Osteoblast (primary cell): ENCODE measurements around the gene BIN1. TPM values are rescaled to one million over a fixed set of nuclear protein-coding genes. Genes with fewer than 3 reads are reported as not detected.

Source experiments
- DNase-seq: peaks from one replicate; pipeline ENCODE4 v3.0.0; 2011; ENCODE audit warnings: low spot score, mixed read lengths; ENCODE audit not compliant: insufficient read length; ENCODE audit errors: missing footprints
- H2AFZ ChIP-seq: 2 replicates; pipeline ENCODE4 v1.6.0; 2011; ENCODE audit warnings: mild to moderate bottlenecking, low read length
- H3K27ac ChIP-seq: 2 replicates; pipeline ENCODE4 v1.5.1; 2011; ENCODE audit warnings: mild to moderate bottlenecking, low read depth, low read length, moderate library complexity
- H3K27me3 ChIP-seq: 2 replicates; pipeline ENCODE4 v1.6.0; 2012; ENCODE audit warnings: mild to moderate bottlenecking, control low read depth, inconsistent platforms, low read length, moderate library complexity; ENCODE audit not compliant: insufficient read depth
- H3K36me3 ChIP-seq: 2 replicates; pipeline ENCODE4 v1.5.1; 2011; ENCODE audit warnings: mild to moderate bottlenecking, low read length, control low read depth, moderate library complexity; ENCODE audit not compliant: insufficient read depth
- H3K4me1 ChIP-seq: 2 replicates; pipeline ENCODE4 v1.5.1; 2011; ENCODE audit warnings: mild to moderate bottlenecking, low read length, control low read depth, moderate library complexity; ENCODE audit not compliant: insufficient read depth
- H3K4me2 ChIP-seq: 2 replicates; pipeline ENCODE4 v1.6.0; 2011; ENCODE audit warnings: mild to moderate bottlenecking, low read length; ENCODE audit not compliant: insufficient read depth
- H3K4me3 ChIP-seq: fragments of 200-600 bp; sonication (generic); 3 replicates; pipeline ENCODE4 v1.5.1; 2012; ENCODE audit warnings: mild to moderate bottlenecking, low read length, inconsistent platforms; ENCODE audit not compliant: insufficient read depth
- H3K79me2 ChIP-seq: 2 replicates; pipeline ENCODE4 v1.6.0; 2012; ENCODE audit warnings: mild to moderate bottlenecking, low read length, control low read depth, inconsistent platforms; ENCODE audit not compliant: insufficient read depth
- H3K9me3 ChIP-seq: 2 replicates; pipeline ENCODE4 v1.5.1; 2011; ENCODE audit warnings: low read depth, low read length, control low read depth
- H4K20me1 ChIP-seq: 2 replicates; pipeline ENCODE4 v1.6.0; 2012; ENCODE audit warnings: mild to moderate bottlenecking, low read length, control low read depth; ENCODE audit not compliant: insufficient read depth
- CTCF ChIP-seq: IDR thresholded peaks from 2 replicates; pipeline ENCODE4 v1.5.1; 2011; ENCODE audit warnings: mild to moderate bottlenecking, low read depth, low read length, moderate library complexity; ENCODE audit errors: extremely low read depth
- total RNA-seq: library from RNA; depleted of rRNA; stranded (reverse); fragments of >200 nt; gene quantifications from 2 replicates; pipeline ENCODE4 v1.2.3, GENCODE V29; 2012

BIN1 gene
- total RNA-seq, 1 donor: 85.4 TPM

GRCh38 chr2:127047716-127048617, 59.0 kb downstream of the BIN1 start:
- peak; percentile 66 for DNase-seq
- TF ChIP-seq CTCF: no peak
- H2AFZ ChIP-seq: no peak overlapping the region
- no peak overlapping the region for H3K4me3 ChIP-seq
- H3K79me2 ChIP-seq: no peaks in the 10 kb centered on the region
- no peak overlapping the region for H3K4me2 ChIP-seq
- no peaks in the 10 kb centered on the region for H3K36me3 ChIP-seq
- peaks cover 4% of the 10 kb centered on the region for H4K20me1 ChIP-seq
- no peaks in the 10 kb centered on the region for H3K27me3 ChIP-seq
- H3K27ac ChIP-seq: no peak overlapping the region
- H3K4me1 ChIP-seq: no peaks in the 10 kb centered on the region
- H3K9me3 ChIP-seq: no peaks in the 10 kb centered on the region

DNA sequence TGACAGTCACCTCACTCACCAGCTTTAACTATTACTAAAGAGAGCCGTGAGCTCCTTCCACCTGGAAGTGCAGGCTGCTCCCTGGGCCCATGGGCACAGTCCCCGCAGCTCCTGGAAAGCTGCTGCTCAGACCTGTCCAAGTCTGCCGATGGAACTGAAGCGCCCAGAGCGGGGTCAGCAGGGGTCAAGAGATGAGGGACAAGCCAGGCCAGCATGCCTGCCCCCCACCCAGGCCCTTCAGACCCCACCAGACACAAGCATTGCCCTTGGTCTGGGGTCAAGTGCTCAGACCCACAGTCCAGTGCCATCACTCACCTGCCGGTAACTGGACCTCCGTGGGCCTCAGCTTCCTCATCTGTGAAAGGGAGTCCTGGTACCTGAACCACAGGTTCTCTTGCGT, 59.9 kb downstream of the BIN1 start:
- Histone ChIP-seq H3K4me1 (no peaks in the 10 kb centered on the region), H3K79me2 (no peaks in the 10 kb centered on the region), H4K20me1 (no peaks in the 10 kb centered on the region), H3K4me3 (no peak overlapping the region), H3K27ac (no peak overlapping the region), H3K4me2 (no peak overlapping the region), H3K36me3 (no peaks in the 10 kb centered on the region), H3K9me3 (no peaks in the 10 kb centered on the region), H3K27me3 (no peaks in the 10 kb centered on the region), H2AFZ (no peak overlapping the region)
- TF ChIP-seq CTCF: no peak
- DNase-seq: peak; percentile 81

DNA sequence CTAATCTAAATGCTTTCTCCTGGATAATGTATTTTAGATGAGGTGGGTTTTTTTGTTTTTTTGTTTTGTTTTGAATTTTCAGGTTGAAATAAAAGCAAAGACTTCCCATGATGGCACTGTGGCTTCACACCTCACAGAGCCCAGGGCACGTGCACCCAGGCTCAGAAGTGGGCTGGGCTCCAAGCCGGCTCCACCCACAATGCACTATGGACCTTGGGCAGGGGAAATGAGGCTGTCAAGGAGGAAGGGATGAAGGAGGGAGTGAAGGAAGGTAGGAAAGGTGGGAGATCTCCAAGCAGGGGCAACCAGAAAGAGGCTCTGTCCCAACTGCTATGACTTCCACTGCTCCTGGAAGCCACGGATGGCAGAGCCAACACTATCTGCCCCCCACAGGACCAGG, 60.4 kb downstream of the BIN1 start:
- no peaks in the 10 kb centered on the region for H3K36me3 ChIP-seq
- H3K79me2 ChIP-seq: no peaks in the 10 kb centered on the region
- peak; percentile 57 for DNase-seq
- TF ChIP-seq CTCF: no peak
- no peak overlapping the region for H3K4me2 ChIP-seq
- H3K9me3 ChIP-seq: no peaks in the 10 kb centered on the region
- no peaks in the 10 kb centered on the region for H4K20me1 ChIP-seq
- H2AFZ ChIP-seq: no peak overlapping the region
- no peaks in the 10 kb centered on the region for H3K4me1 ChIP-seq
- H3K27ac ChIP-seq: no peak overlapping the region
- H3K4me3 ChIP-seq: no peak overlapping the region
- H3K27me3 ChIP-seq: no peaks in the 10 kb centered on the region

DNA sequence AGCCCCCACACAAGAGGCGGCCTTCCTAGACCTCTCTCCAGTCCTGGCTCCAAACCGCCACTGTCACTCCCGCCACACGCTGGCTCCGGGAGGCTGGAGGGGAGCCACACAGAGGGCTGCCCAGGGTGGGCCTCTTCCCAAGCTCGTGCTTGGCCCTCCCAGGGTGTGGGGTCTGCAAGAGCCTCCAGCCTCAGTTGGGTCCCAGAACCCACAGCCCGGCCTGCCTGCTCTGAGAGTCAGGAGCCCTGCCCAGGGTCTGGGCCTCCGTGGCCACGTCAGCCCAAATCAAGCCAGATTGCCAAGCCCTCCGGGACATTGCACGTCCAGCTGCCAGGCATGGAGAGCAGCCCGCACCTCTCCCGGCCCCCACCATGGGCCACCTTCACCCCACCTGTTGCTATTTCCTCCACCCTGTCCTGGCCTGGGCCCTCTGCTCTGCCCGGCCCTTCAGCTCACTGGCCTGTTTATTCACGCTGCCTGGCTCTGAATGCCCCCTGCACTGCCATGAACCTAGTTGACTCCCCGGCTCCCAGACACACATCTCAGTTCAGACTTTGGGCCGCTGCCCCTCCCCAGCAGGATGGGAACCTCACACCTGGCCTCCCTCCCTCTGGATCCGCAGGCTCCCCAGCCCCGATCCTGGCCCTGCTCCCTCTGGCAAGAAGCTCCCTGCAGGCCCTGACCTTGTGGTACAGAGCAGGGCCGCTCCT, 61.0 kb downstream of the BIN1 start:
- no peaks in the 10 kb centered on the region for H4K20me1 ChIP-seq
- no peak overlapping the region for H3K4me3 ChIP-seq
- peak; percentile 88 for DNase-seq
- H3K27ac ChIP-seq: no peak overlapping the region
- TF ChIP-seq CTCF: no peak
- no peak overlapping the region for H3K4me2 ChIP-seq
- H3K79me2 ChIP-seq: no peaks in the 10 kb centered on the region
- H3K36me3 ChIP-seq: no peaks in the 10 kb centered on the region
- H2AFZ ChIP-seq: no peak overlapping the region
- H3K27me3 ChIP-seq: no peaks in the 10 kb centered on the region
- no peaks in the 10 kb centered on the region for H3K4me1 ChIP-seq
- H3K9me3 ChIP-seq: no peaks in the 10 kb centered on the region
